CD14-positive monocyte (primary cell): ENCODE results near the gene SLC25A43. TPM values are rescaled to one million over a fixed set of nuclear protein-coding genes. Genes with fewer than 3 reads are reported as not detected.
"Not testable (repeated sequence)": the region's sequence is repeated elsewhere in the genome, so short reads cannot be mapped to it uniquely, and the experiment has no call there.

Experiments used
- DNase-seq, 3 donors: peaks; one replicate each; pipeline ENCODE4 v3.0.0-alpha.2; 2011 to 2022
- H2AFZ ChIP-seq: 2 replicates; pipeline ENCODE4 v1.6.0; 2012; ENCODE audit warnings: mild to moderate bottlenecking, low read depth, low read length, inconsistent platforms; ENCODE audit not compliant: insufficient read depth, poor library complexity, severe bottlenecking
- H3K27ac ChIP-seq, 2 donors: 1 replicate in 1 of 2; 2 replicates in 1 of 2; pipeline ENCODE4 v1.5.1; 2012 to 2013; ENCODE audit warnings: low read length in 2 of 2, control low read depth in 1 of 2, inconsistent platforms in 1 of 2, low read depth in 1 of 2, mild to moderate bottlenecking in 1 of 2
- H3K27me3 ChIP-seq, 2 donors: one replicate each; pipeline versions ENCODE4 v1.6.0 to v1.6.1; 2011 to 2013; ENCODE audit warnings: low read length in 2 of 2; ENCODE audit not compliant: control insufficient read depth in 2 of 2, insufficient read depth in 2 of 2
- H3K36me3 ChIP-seq, 2 donors: replicated peaks in 1 of 2; 1 replicate in 1 of 2; 2 replicates in 1 of 2; pipeline versions ENCODE4 v1.5.1 to v1.6.1; 2012 to 2013; ENCODE audit warnings: low read length in 2 of 2, control low read depth in 1 of 2, inconsistent platforms in 1 of 2, mild to moderate bottlenecking in 1 of 2; ENCODE audit not compliant: insufficient read depth in 2 of 2, control insufficient read depth in 1 of 2
- H3K4me1 ChIP-seq, 2 donors: 1 replicate in 1 of 2; 2 replicates in 1 of 2; pipeline versions ENCODE4 v1.5.1 to v1.6.1; 2012 to 2013; ENCODE audit warnings: low read length in 2 of 2, control low read depth in 1 of 2, inconsistent platforms in 1 of 2, mild to moderate bottlenecking in 1 of 2, moderate library complexity in 1 of 2; ENCODE audit not compliant: insufficient read depth in 2 of 2, control insufficient read depth in 1 of 2
- H3K4me2 ChIP-seq: replicated peaks from 2 replicates; pipeline ENCODE3; 2012; ENCODE audit warnings: low read length, moderate library complexity, mild to moderate bottlenecking; ENCODE audit not compliant: poor library complexity, severe bottlenecking; ENCODE audit errors: extremely low read depth
- H3K4me3 ChIP-seq, 3 experiments: fragments of 200-600 bp in 1 of 3; sonication (generic) in 1 of 3; replicated peaks in 1 of 3; 1 replicate in 2 of 3; 2 replicates in 1 of 3; pipeline ENCODE4 v1.5.1; 2011 to 2013; ENCODE audit warnings: low read length in 3 of 3, mild to moderate bottlenecking in 3 of 3, control low read depth in 2 of 3, low read depth in 2 of 3, inconsistent platforms in 1 of 3, moderate library complexity in 1 of 3
- H3K79me2 ChIP-seq: 2 replicates; pipeline ENCODE4 v1.6.0; 2012; ENCODE audit warnings: mild to moderate bottlenecking, control low read depth, inconsistent platforms, low read length, moderate library complexity; ENCODE audit not compliant: insufficient read depth
- H3K9ac ChIP-seq: 2 replicates; pipeline ENCODE4 v1.6.0; 2017; ENCODE audit warnings: low read length, mild to moderate bottlenecking; ENCODE audit not compliant: insufficient read depth, poor library complexity, severe bottlenecking
- H3K9me3 ChIP-seq, 2 donors: replicated peaks in 1 of 2; 1 replicate in 1 of 2; 2 replicates in 1 of 2; pipeline versions ENCODE4 v1.5.1 to v1.6.1; 2012 to 2013; ENCODE audit warnings: low read length in 2 of 2, control low read depth in 1 of 2; ENCODE audit not compliant: control insufficient read depth in 1 of 2, insufficient read depth in 1 of 2
- H4K20me1 ChIP-seq: 2 replicates; pipeline ENCODE4 v1.6.0; 2012; ENCODE audit warnings: mild to moderate bottlenecking, low read length, control low read depth, moderate library complexity; ENCODE audit not compliant: insufficient read depth
- H3K27ac Mint-ChIP-seq, 7 donors: one replicate each; pipeline ENCODE4 v1.8.0; 2020; ENCODE audit warnings: mild to moderate bottlenecking in 7 of 7, mixed read lengths in 7 of 7, moderate library complexity in 6 of 7, inconsistent platforms in 2 of 7
- H3K27me3 Mint-ChIP-seq, 3 donors: one replicate each; pipeline ENCODE4 v1.8.0; 2021 to 2022; ENCODE audit warnings: low read depth in 3 of 3, mild to moderate bottlenecking in 3 of 3, mixed read lengths in 3 of 3, moderate library complexity in 3 of 3, inconsistent platforms in 1 of 3
- H3K36me3 Mint-ChIP-seq, 2 donors: one replicate each; pipeline ENCODE4 v1.8.0; 2020; ENCODE audit warnings: mixed read lengths in 2 of 2, inconsistent platforms in 1 of 2, mild to moderate bottlenecking in 1 of 2
- H3K4me1 Mint-ChIP-seq: one replicate; pipeline ENCODE4 v1.8.0; 2020; ENCODE audit warnings: mild to moderate bottlenecking, mixed read lengths
- H3K4me3 Mint-ChIP-seq, 2 donors: one replicate each; pipeline ENCODE4 v1.8.0; 2020; ENCODE audit warnings: mild to moderate bottlenecking in 2 of 2, mixed read lengths in 2 of 2, moderate library complexity in 1 of 2
- H3K9me3 Mint-ChIP-seq, 7 donors: one replicate each; pipeline ENCODE4 v1.8.0; 2020 to 2022; ENCODE audit warnings: mixed read lengths in 7 of 7, mild to moderate bottlenecking in 6 of 7, moderate library complexity in 6 of 7, inconsistent platforms in 2 of 7
- CTCF ChIP-seq: fragments of 200-600 bp; IDR thresholded peaks from one replicate; pipeline ENCODE4 v1.8.0; 2022; ENCODE audit warnings: antibody characterized with exemption, mild to moderate bottlenecking
- WGBS: methylation state at CpG from one replicate; pipeline ENCODE4 v1.1.5; 2013; ENCODE audit warnings: missing lambda C conversion rate; ENCODE audit not compliant: insufficient coverage; 5-methylcytosine and 5-hydroxymethylcytosine counted together
- intact Hi-C, 2 donors: fragments of 100-400 bp; cut with micrococcal nuclease; formaldehyde crosslinking; loops; one replicate each; pipeline versions ENCODE4 v1.15.0 to v1.15.1; 2023
- polyA plus RNA-seq, 3 donors: library from polyadenylated mRNA; depleted of rRNA in 1 of 3; unstranded in 2 of 3; stranded (reverse) in 1 of 3; fragments of 300-500 nt in 2 of 3; fragments of >200 nt in 1 of 3; fragmentation: Illumina TruSeq in 2 of 3; gene quantifications; 1 replicate in 2 of 3; 2 replicates in 1 of 3; pipeline ENCODE4 v1.2.3, GENCODE V29; 2012 to 2021

SLC25A43 gene
- polyA plus RNA-seq, 3 donors: 6.8 to 9.2 (median 8.6) TPM

- H3K79me2 ChIP-seq, H3K4me1 Mint-ChIP-seq, DNase-seq, intact Hi-C loops, H3K27ac Mint-ChIP-seq, H2AFZ ChIP-seq, H3K36me3 ChIP-seq, H3K9me3 ChIP-seq, H3K9ac ChIP-seq, H3K4me2 ChIP-seq, H3K4me3 Mint-ChIP-seq, H4K20me1 ChIP-seq, H3K27me3 ChIP-seq, H3K36me3 Mint-ChIP-seq, H3K27ac ChIP-seq, H3K27me3 Mint-ChIP-seq, H3K4me1 ChIP-seq, H3K4me3 ChIP-seq: not testable (repeated sequence)
- no CpG with 5 or more reads among the region's 24 CpGs for WGBS
- peaks cover 0 to 11% (median 2%) of the 10 kb centered on the region in 7 donors for H3K9me3 Mint-ChIP-seq
Measured at GRCh38 chrX:119362074-119362473, 37.1 kb upstream of the SLC25A43 start.

- no peak for TF ChIP-seq CTCF
- no peaks in the 10 kb centered on the region for H3K4me1 Mint-ChIP-seq
- no peak overlapping the region for H3K4me3 ChIP-seq
Measured at GRCh38 chrX:119363391-119363790, 35.7 kb upstream of the SLC25A43 start.

GRCh38 chrX:119371861-119372260 lies 27.3 kb upstream of the SLC25A43 start:
- H3K9ac ChIP-seq, H3K27me3 ChIP-seq, H2AFZ ChIP-seq, H3K36me3 Mint-ChIP-seq, H3K4me2 ChIP-seq, H3K79me2 ChIP-seq, H3K9me3 ChIP-seq, H3K9me3 Mint-ChIP-seq, H3K27ac ChIP-seq, H3K4me1 ChIP-seq, H4K20me1 ChIP-seq, DNase-seq, H3K4me1 Mint-ChIP-seq, H3K4me3 Mint-ChIP-seq, H3K4me3 ChIP-seq, H3K27ac Mint-ChIP-seq, intact Hi-C loops, H3K36me3 ChIP-seq: not testable (repeated sequence)
- peaks cover 1 to 17% (median 3%) of the 10 kb centered on the region in 3 donors for H3K27me3 Mint-ChIP-seq
- no CpG with 5 or more reads among the region's 2 CpGs for WGBS

More at GRCh38 chrX:119363391-119363790, 35.7 kb upstream of the SLC25A43 start:
- DNase-seq: no peak
- no peaks in the 10 kb centered on the region for H3K36me3 ChIP-seq
- no peak overlapping the region for H3K9ac ChIP-seq
- Mint-ChIP-seq H3K9me3 (peaks cover 0 to 9% (median 2%) of the 10 kb centered on the region in 7 donors), H3K27me3 (peaks cover 0 to 9% (median 1%) of the 10 kb centered on the region in 3 donors), H3K4me3 (no peak overlapping the region), H3K36me3 (no peaks in the 10 kb centered on the region), H3K27ac (no peak overlapping the region)
- no peak overlapping the region for H3K27ac ChIP-seq
- no peaks in the 10 kb centered on the region for H3K27me3 ChIP-seq
- no peaks in the 10 kb centered on the region for H3K9me3 ChIP-seq
- H3K79me2 ChIP-seq: no peaks in the 10 kb centered on the region
- H3K4me2 ChIP-seq: no peak overlapping the region
- H4K20me1 ChIP-seq: no peaks in the 10 kb centered on the region
- H3K4me1 ChIP-seq: no peaks in the 10 kb centered on the region
- no CpG with 5 or more reads among the region's 6 CpGs for WGBS
- H2AFZ ChIP-seq: no peak overlapping the region
- intact Hi-C loops: no loop called here
